RWPE1 (cell line): Measurements from ENCODE around the gene SLC35G2.

Experiments used
- CTCF ChIA-PET: fragments of 350-600 bp; sonication (Branson Sonifier 250); formaldehyde crosslinking; extraction: SDS; loops from one replicate; lab custom pipeline; 2021; lab: Yijun Ruan, JAX
- POLR2A ChIA-PET: fragments of 400-600 bp; formaldehyde crosslinking; extraction: SDS; loops from one replicate; lab custom pipeline; 2020; ENCODE audit warnings: antibody characterized with exemption; ENCODE audit not compliant: low non-redundant PET; lab: Yijun Ruan, JAX
- DNase-seq: peaks from one replicate; pipeline ENCODE4 v3.0.0; 2012; ENCODE audit warnings: low spot score
- H3K27ac ChIP-seq: fragments of 450-650 bp; 2 replicates; pipeline ENCODE4 v1.5.1; 2017
- TF ChIP-seq, protein P1 (sequence below): fragments of 450-650 bp; conservative IDR thresholded peaks from 2 replicates; pipeline ENCODE4 v1.5.1; 2017; ENCODE audit warnings: low read depth, mild to moderate bottlenecking

Gene SLC35G2

DNA sequence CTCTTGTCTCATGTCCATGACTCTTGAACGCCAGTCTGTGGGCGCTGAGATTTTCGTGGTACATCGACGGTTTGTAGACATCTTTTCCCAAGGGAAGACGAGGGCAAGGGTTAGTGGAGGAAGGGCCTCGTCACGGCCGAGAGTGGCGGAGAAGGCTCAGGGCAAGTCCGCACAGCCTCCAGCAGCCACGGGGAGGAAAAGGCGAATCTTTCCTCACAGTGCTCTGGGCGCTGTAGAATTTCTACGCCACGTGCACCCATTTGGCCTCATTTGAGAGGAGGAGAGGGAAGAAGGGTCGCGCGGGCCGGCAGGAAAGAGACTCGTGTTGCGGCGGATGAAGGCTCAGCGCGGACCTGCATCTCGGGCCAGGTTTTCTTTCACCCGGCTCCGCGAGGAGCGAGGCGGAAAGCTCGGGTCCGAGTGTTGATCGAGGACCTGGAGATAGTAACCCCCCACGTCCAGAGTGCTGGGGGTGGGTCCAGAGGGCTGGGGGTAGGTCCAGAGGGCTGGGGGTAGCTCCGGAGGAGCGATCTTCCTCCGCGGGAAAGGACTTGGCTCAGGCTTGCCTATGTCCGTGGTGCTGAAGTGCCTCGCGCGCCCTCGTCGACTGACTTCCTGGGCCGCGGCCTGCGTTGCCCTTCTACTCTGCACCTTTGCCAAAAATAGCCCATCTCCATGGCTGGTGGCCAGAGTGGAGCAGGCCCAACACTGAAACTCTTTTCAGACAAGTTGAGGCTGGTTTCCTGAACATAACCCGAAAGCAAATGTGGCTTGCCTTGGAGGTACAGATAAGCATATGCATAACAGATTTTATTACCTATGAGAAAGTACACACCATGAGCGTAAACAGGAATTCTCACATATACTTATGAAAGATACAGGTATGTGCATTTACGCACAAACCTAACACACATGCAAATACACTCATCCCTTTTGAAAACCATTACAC lies 1.1 kb downstream of the SLC35G2 start:
- ChIA-PET POLR2A (no interaction called here), CTCF (no interaction called here)
- TF ChIP-seq, protein P1, sequence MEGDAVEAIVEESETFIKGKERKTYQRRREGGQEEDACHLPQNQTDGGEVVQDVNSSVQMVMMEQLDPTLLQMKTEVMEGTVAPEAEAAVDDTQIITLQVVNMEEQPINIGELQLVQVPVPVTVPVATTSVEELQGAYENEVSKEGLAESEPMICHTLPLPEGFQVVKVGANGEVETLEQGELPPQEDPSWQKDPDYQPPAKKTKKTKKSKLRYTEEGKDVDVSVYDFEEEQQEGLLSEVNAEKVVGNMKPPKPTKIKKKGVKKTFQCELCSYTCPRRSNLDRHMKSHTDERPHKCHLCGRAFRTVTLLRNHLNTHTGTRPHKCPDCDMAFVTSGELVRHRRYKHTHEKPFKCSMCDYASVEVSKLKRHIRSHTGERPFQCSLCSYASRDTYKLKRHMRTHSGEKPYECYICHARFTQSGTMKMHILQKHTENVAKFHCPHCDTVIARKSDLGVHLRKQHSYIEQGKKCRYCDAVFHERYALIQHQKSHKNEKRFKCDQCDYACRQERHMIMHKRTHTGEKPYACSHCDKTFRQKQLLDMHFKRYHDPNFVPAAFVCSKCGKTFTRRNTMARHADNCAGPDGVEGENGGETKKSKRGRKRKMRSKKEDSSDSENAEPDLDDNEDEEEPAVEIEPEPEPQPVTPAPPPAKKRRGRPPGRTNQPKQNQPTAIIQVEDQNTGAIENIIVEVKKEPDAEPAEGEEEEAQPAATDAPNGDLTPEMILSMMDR, result no peak
- peak; percentile 46 for DNase-seq
- H3K27ac ChIP-seq, result peak overlapping the region; percentile 84

DNA sequence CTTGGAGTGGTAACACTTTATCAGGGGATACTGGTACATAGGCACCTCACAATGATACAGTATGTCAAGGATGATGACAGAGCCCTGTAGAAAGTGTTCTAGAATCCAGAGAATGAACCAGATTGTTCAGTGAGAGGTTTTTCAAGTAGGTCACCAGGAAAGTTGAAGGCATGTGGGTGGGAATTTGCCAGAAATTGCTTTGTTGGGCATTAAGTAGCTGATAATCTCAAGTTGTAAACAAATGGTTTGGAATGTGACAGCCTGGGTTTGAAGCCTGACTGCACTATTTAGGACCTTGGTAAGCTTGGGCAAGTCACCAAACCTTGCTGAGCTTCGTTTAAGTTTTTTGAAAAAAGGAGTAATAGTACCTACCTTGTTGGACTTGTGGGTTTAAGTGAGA lies 12.5 kb downstream of the SLC35G2 start:
- POLR2A ChIA-PET, result no interaction called here
- TF ChIP-seq, protein P1, result no peak
- no peak overlapping the region for H3K27ac ChIP-seq
- DNase-seq, result no peak
- CTCF ChIA-PET, result no interaction called here

DNA sequence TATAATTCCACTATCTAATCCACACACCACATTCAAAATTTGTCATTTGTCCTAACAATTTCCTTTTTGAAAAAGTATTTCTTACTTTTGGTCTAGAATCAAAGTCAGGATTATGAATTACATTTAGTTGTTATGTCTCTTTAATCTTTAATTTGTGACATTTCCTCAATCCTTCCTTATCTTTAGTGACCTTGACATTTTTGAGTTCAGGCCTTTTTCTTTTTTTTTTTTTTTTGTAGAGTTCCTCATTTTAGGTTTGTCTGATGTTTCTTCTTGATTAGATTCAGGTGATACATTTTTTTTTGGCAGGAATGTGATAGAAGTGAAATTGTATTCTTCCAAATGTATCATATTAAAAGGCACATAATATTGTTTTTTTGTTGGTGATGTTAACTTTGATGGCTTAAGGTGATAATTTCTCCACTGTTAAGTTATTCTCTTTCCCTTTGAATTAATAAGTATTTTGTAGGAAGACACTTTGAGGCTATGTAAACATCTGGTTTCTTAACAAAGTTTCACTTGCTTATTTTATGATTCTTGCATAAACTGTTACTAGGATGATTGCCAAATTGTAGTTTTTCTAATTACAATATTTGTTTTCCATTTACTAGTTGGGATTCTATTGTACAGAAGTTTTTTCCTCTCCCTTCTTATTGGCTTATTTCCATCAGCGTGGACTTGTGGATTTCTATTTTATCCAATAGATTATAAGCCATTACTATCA lies 16.3 kb downstream of the SLC35G2 start:
- POLR2A ChIA-PET, result no interaction called here
- DNase-seq, result no peak
- CTCF ChIA-PET, result no interaction called here
- H3K27ac ChIP-seq, result no peak overlapping the region
- TF ChIP-seq, protein P1, result no peak

DNA sequence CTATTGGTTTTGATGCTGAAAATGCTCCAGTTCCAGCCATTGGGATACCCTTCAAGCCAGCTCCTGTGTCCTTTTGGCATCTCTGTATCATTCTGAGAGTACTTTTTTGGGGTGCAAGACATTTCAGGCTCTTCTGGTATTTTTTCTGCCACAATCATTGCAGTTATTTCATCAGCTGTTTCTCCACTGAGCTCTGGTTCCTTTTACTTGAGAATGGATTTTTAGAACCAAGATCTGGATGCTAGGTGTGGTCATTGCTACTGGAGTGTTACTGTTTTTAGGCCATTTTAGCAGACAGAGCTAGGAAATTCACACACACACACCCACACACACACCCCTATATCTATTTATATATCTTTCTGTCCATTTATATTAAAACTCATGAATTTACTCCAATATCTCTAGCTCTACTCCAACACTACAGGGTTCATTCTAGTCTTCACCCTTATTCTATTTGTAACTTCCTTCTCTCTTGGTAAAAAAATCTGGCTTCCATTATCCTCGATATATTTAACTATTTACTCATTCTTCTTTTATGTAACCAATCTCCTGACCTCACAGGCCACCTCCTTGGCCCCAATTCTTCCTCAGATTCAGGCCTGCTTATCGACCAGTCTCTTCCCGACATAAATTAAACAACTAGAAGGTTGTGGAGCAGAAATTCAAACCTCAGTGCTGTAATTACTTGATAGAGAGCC lies 17.0 kb downstream of the SLC35G2 start:
- CTCF ChIA-PET, result no interaction called here

DNA sequence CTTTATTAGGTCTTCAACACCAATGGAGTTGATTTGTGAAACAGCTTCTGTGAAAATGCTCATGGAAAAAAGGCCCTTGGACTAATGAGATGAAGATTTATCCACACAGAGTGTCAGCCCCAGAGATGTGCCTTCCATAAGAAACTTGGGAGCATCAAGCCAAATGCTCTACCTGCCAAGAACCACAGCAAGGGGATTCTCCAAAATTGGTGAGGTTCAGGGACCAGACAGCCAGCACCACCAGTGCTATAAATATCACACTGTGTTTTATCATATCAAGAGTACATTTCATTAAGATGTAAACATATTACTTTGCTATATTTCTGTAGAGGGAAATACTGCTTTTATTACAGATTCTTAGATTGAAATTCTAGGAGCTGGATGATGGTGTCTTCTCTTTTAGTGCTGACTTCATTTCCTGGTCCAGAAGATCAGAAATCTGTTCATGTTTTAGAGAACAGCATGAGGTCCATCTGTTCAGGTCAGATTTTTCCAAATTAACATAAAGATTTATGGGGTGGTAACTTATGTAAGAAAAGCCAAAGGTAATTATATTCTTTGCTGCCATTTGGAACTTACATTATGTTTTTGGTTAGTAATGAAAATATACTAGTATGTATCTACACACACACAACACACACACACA lies 17.7 kb downstream of the SLC35G2 start:
- ChIA-PET POLR2A (no interaction called here), CTCF (no interaction called here)
- no peak overlapping the region for H3K27ac ChIP-seq
- TF ChIP-seq, protein P1, result no peak
- DNase-seq, result no peak

More for the DNA sequence above, 17.0 kb downstream of the SLC35G2 start:
- no peak overlapping the region for H3K27ac ChIP-seq
- POLR2A ChIA-PET, result no interaction called here
- no peak for DNase-seq
- TF ChIP-seq, protein P1, result no peak
